ENCODE measurements around the gene SGF29.

DNA sequence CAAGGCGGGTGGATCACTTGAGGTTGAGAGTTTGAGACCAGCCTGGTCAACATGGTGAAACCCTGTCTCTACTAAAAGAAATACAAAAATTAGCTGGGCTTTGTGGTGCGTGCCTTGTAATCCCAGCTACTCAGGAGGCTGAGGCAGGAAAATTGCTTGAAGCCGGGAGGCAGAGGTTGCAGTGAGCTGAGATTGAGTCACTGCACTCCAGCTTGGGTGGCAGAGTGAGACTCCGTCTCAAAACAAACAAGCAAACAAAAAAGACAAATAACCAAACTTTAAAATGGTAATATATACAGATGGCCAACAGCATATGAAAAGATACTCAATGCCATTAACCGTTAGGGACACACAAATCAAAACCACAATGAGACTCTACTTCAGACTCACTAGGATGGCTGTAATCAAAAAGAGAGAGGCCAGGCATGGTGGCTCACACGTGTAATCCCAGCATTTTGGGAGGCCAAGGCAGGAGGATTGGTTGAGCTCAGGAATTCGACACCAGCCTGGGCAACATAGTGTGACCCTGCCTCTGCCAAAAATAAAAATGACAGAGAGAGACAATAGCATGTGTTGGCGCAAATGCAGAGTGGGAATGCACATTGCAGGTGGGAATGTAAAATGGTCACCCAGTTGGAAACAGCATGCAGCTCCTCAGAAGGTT, 21.9 kb downstream of the SGF29 start:
- TF ChIP-seq, protein P1, sequence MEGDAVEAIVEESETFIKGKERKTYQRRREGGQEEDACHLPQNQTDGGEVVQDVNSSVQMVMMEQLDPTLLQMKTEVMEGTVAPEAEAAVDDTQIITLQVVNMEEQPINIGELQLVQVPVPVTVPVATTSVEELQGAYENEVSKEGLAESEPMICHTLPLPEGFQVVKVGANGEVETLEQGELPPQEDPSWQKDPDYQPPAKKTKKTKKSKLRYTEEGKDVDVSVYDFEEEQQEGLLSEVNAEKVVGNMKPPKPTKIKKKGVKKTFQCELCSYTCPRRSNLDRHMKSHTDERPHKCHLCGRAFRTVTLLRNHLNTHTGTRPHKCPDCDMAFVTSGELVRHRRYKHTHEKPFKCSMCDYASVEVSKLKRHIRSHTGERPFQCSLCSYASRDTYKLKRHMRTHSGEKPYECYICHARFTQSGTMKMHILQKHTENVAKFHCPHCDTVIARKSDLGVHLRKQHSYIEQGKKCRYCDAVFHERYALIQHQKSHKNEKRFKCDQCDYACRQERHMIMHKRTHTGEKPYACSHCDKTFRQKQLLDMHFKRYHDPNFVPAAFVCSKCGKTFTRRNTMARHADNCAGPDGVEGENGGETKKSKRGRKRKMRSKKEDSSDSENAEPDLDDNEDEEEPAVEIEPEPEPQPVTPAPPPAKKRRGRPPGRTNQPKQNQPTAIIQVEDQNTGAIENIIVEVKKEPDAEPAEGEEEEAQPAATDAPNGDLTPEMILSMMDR (IDR thresholded peaks at IDR 0.05; ENCODE audit: insufficient read depth, low read length): no peak
- TF ChIP-seq SPI1 (IDR thresholded peaks at IDR 0.05; ENCODE audit: borderline replicate concordance, low read depth) (no peak), POLR2AphosphoS5 (IDR thresholded peaks at IDR 0.05; ENCODE audit: low read depth) (no peak), GABPA (IDR thresholded peaks at IDR 0.05; ENCODE audit: low read depth) (no peak)
- TF ChIP-seq, protein P2, sequence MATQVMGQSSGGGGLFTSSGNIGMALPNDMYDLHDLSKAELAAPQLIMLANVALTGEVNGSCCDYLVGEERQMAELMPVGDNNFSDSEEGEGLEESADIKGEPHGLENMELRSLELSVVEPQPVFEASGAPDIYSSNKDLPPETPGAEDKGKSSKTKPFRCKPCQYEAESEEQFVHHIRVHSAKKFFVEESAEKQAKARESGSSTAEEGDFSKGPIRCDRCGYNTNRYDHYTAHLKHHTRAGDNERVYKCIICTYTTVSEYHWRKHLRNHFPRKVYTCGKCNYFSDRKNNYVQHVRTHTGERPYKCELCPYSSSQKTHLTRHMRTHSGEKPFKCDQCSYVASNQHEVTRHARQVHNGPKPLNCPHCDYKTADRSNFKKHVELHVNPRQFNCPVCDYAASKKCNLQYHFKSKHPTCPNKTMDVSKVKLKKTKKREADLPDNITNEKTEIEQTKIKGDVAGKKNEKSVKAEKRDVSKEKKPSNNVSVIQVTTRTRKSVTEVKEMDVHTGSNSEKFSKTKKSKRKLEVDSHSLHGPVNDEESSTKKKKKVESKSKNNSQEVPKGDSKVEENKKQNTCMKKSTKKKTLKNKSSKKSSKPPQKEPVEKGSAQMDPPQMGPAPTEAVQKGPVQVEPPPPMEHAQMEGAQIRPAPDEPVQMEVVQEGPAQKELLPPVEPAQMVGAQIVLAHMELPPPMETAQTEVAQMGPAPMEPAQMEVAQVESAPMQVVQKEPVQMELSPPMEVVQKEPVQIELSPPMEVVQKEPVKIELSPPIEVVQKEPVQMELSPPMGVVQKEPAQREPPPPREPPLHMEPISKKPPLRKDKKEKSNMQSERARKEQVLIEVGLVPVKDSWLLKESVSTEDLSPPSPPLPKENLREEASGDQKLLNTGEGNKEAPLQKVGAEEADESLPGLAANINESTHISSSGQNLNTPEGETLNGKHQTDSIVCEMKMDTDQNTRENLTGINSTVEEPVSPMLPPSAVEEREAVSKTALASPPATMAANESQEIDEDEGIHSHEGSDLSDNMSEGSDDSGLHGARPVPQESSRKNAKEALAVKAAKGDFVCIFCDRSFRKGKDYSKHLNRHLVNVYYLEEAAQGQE (IDR thresholded peaks at IDR 0.05; ENCODE audit: insufficient replicate concordance, low read depth): no peak

All from HL-60 (cell line).